Measurements from ENCODE around the gene OR2A1.
"Not testable (repeated sequence)": the region's sequence is repeated elsewhere in the genome, so short reads cannot be mapped to it uniquely, and the experiment has no call there.

Gene OR2A1

GRCh38 chr7:144323359-144323758 is 11.1 kb downstream of the OR2A1 start:
- DNase-seq (ENCODE audit: low read depth in 2 of 2) = not testable (repeated sequence)

GRCh38 chr7:144325868-144326267 is 13.6 kb downstream of the OR2A1 start:
- not testable (repeated sequence) for DNase-seq (ENCODE audit: low read depth in 2 of 2)

- DNase-seq (ENCODE audit: low read depth in 2 of 2) = not testable (repeated sequence)
Observed at GRCh38 chr7:144330044-144330443, 17.8 kb downstream of the OR2A1 start.

DNA sequence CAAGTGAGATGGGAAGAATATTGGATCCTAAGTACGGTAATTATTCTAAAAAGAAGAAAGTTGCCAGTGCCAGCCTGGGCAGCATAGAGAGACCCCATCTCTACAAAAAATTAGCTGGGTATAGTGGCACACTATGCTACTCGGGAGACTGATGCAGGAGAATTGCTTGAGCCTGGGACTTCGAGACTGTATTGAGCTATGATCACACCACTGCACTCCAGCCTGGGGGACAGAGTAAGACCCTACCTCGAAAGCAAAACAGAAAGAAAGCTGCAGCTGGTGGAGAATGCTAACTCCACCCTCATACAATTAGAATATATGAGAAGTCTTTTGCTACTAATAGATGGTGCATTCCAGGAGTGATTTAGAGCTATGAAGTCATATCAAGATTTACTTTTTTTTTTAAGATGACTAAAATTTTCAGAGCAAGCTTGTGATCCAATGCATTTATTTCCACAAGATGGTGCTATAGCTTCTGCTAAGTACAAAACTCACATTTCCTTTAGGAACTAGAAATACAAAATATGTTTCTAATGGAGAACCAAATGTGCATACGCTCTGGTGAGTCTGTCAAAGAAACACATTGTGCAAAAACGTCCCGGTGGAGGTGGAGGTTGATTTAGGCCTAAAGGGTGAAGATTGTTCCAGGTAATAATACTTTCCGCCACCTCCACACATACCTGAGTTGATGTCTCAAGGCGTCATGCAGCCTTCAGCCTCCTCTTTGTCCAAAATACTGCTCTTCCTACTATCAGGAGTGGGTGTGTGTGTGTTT is 19.2 kb downstream of the OR2A1 start:
- not testable (repeated sequence) for DNase-seq (ENCODE audit: low read depth in 2 of 2)

- DNase-seq (ENCODE audit: low read depth in 2 of 2) = not testable (repeated sequence)
Observed at GRCh38 chr7:144331996-144332288, 19.7 kb downstream of the OR2A1 start.

DNA sequence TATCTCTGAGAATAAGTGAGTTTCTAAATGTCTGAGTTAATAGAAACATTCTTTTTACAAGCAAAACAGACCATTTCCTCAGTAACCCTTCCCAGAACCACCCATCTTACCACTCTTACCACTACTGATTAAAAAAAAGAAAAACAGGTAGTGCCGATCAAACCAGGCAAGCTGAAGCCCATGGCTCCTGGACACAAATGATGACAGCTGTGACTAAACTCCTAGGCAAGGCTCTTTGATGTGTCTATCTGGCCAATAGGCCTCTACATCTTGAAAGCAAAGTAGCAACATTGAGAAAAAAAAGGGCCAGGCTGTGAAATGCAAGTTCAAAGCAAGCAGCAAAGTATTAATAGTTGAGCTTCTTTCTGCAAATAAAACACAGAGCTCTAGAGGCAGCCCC is 36.4 kb downstream of the OR2A1 start:
- not testable (repeated sequence) for DNase-seq (ENCODE audit: low read depth in 2 of 2)

DNA sequence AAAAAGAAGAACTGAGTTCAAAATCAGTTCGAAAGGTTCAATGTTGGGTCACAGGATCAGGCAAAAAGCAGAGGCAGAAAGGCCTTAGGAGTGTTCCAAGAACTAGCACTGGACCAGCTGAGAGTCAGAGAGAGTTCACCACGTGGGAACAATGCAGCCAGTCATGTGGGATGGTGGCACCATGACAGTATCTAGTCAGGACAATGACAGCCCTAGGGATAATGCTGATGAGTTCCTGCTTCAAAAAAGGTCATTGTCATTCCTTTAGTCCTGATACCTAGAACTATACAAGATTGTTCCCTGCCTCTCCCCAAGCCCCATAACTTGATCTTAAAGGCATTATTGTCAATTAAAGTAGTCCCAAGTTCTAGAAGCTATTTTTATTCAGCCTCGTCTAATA is 39.4 kb downstream of the OR2A1 start:
- not testable (repeated sequence) for DNase-seq (ENCODE audit: low read depth in 2 of 2)

DNA sequence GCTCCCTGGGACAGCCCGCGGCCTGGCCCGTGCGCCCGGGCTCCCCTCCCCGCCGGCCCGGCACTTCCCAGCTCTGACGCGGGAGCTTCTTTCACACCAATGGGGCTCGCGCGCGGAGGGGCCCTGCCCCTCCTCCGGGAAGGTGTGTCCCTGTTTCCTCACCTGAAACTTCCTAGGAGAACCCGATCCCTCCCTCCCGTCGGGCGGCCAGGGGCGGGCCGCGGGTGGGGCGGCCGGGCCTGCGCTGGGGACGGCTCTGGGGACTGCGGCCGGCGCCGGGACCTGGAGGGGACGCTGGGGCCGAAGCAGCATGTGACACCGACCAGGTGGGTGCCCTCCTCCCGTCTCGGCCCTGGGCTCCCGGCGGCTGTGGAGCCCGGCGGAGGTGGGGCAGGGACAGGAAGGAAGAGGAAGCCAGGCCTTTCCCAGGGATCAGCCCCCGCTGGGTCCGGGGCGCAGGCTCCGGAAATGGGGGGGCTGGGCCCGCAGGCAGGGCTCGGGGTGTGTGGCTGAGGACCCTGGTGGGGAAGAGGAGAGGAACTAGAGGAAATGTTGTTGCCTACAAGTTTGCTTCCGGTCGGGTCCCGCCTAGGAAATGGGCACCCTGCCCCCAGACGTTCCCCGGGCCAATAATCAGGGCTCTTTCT is 43.1 kb downstream of the OR2A1 start, which contains the start of gene ARHGEF5:
TSS of gene ARHGEF5 (plus strand) at position 227 of the 647 bp plus-strand sequence. CDS start 7,268 bp downstream, outside the sequence.
- DNase-seq (ENCODE audit: low read depth in 2 of 2) = not testable (repeated sequence)

GRCh38 chr7:144356185-144356584 is 44.0 kb downstream of the OR2A1 start:
- not testable (repeated sequence) for DNase-seq (ENCODE audit: low read depth in 2 of 2)

DNA sequence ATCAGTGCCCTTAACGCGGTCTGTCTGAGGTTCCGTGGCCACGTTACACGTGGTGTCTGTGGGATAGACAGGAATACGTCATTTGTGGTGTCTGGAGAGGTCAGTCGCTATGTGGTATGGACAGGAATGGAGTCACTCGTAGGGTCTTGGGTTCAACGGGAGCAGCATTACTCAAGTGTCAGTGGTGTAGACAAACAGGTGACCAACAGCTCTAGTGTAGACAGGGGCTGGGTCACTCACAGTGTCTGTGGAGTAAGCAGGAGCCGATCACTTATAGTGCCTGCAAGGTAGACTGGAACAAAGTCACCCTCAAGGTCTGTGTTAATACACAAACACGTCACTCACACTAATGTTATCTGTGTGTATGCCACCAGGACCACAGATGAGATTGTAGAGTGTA is 44.6 kb downstream of the OR2A1 start:
- DNase-seq (ENCODE audit: low read depth in 2 of 2) = not testable (repeated sequence)

- DNase-seq (ENCODE audit: low read depth in 2 of 2) = not testable (repeated sequence)
Observed at GRCh38 chr7:144362061-144362460, 49.8 kb downstream of the OR2A1 start.

- not testable (repeated sequence) for DNase-seq (ENCODE audit: low read depth in 2 of 2)
Observed at GRCh38 chr7:144365523-144365922, 53.3 kb downstream of the OR2A1 start.

GRCh38 chr7:144367250-144367649 is 55.0 kb downstream of the OR2A1 start:
- DNase-seq (ENCODE audit: low read depth in 2 of 2) = not testable (repeated sequence)

DNA sequence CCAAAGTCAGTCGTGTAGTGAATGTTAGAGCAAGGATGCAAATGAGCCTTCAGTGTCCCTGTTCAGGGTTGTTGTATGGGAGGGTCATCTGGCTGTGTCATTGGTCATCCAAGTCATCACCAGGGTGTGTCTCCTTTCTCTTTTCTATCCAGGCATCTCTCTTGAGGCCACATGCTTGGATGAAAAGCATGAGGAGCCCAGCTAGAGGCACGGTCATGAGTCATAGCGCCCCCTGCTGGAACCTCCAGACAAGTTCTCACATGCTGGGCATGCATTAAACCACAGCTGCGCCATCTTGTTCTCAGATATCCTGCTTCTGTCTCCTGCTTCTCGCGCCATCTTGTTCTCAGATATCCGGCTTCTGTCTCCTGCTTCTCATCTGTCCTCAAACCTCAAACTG is 57.0 kb downstream of the OR2A1 start:
- DNase-seq (ENCODE audit: low read depth in 2 of 2) = not testable (repeated sequence)

All from activated CD8-positive, alpha-beta memory T cell treated with anti-CD3 and anti-CD28 coated beads for 4 hours (primary cell).